ENCODE data around the gene TPO.
"Not testable (repeated sequence)": the region's sequence is repeated elsewhere in the genome, so short reads cannot be mapped to it uniquely, and the experiment has no call there.

TPO gene

GRCh38 chr2:1559589-1560175, 146.4 kb downstream of the TPO start:
- H3K27me3 ChIP-seq (ENCODE audit: control insufficient read depth in 1 of 2, insufficient read depth in 2 of 2, low read length in 2 of 2), result no peaks in the 10 kb centered on the region
- H3K4me1 ChIP-seq (ENCODE audit: control insufficient read depth in 1 of 2, insufficient read depth in 2 of 2, low read length in 2 of 2), result no peaks in the 10 kb centered on the region
- no peak overlapping the region for H3K9ac ChIP-seq (ENCODE audit: low read depth in 1 of 2, low read length in 2 of 2)
- H3K36me3 ChIP-seq (ENCODE audit: control insufficient read depth in 1 of 2, insufficient read depth in 2 of 2, low read length in 2 of 2), result no peaks in the 10 kb centered on the region
- H3K4me3 ChIP-seq (ENCODE audit: low read depth in 1 of 2, low read length in 2 of 2), result no peak overlapping the region
- H3K9me3 ChIP-seq (ENCODE audit: control insufficient read depth in 1 of 2, low read length in 2 of 2), result no peaks in the 10 kb centered on the region
- no peak overlapping the region for H3K27ac ChIP-seq (ENCODE audit: low read depth, low read length)

- no peaks in the 10 kb centered on the region for H3K36me3 ChIP-seq (ENCODE audit: control insufficient read depth in 1 of 2, insufficient read depth in 2 of 2, low read length in 2 of 2)
- H3K4me1 ChIP-seq (ENCODE audit: control insufficient read depth in 1 of 2, insufficient read depth in 2 of 2, low read length in 2 of 2), result no peaks in the 10 kb centered on the region
- no peak overlapping the region for H3K27ac ChIP-seq (ENCODE audit: low read depth, low read length)
- H3K9ac ChIP-seq (ENCODE audit: low read depth in 1 of 2, low read length in 2 of 2), result no peak overlapping the region
- H3K4me3 ChIP-seq (ENCODE audit: low read depth in 1 of 2, low read length in 2 of 2), result no peak overlapping the region
- H3K27me3 ChIP-seq (ENCODE audit: control insufficient read depth in 1 of 2, insufficient read depth in 2 of 2, low read length in 2 of 2), result no peaks in the 10 kb centered on the region
- peaks cover 0 to 2% of the 10 kb centered on the region in 2 donors for H3K9me3 ChIP-seq (ENCODE audit: control insufficient read depth in 1 of 2, low read length in 2 of 2)
These were observed 148.0 kb downstream of the TPO start for GRCh38 chr2:1561259-1561658.

GRCh38 chr2:1561811-1562421, 148.7 kb downstream of the TPO start:
- Histone ChIP-seq H3K27ac (ENCODE audit: low read depth, low read length) (no peak overlapping the region), H3K36me3 (ENCODE audit: control insufficient read depth in 1 of 2, insufficient read depth in 2 of 2, low read length in 2 of 2) (no peaks in the 10 kb centered on the region), H3K9ac (ENCODE audit: low read depth in 1 of 2, low read length in 2 of 2) (no peak overlapping the region), H3K27me3 (ENCODE audit: control insufficient read depth in 1 of 2, insufficient read depth in 2 of 2, low read length in 2 of 2) (no peaks in the 10 kb centered on the region), H3K4me1 (ENCODE audit: control insufficient read depth in 1 of 2, insufficient read depth in 2 of 2, low read length in 2 of 2) (no peaks in the 10 kb centered on the region), H3K4me3 (ENCODE audit: low read depth in 1 of 2, low read length in 2 of 2) (no peak overlapping the region), H3K9me3 (ENCODE audit: control insufficient read depth in 1 of 2, low read length in 2 of 2) (peaks cover 0 to 2% of the 10 kb centered on the region in 2 donors)

- H3K9me3 ChIP-seq (ENCODE audit: control insufficient read depth in 1 of 2, low read length in 2 of 2), result peaks cover 0 to 5% of the 10 kb centered on the region in 2 donors
- no peaks in the 10 kb centered on the region for H3K27me3 ChIP-seq (ENCODE audit: control insufficient read depth in 1 of 2, insufficient read depth in 2 of 2, low read length in 2 of 2)
- no peak overlapping the region for H3K9ac ChIP-seq (ENCODE audit: low read depth in 1 of 2, low read length in 2 of 2)
- no peaks in the 10 kb centered on the region for H3K36me3 ChIP-seq (ENCODE audit: control insufficient read depth in 1 of 2, insufficient read depth in 2 of 2, low read length in 2 of 2)
- H3K4me3 ChIP-seq (ENCODE audit: low read depth in 1 of 2, low read length in 2 of 2), result no peak overlapping the region
- H3K4me1 ChIP-seq (ENCODE audit: control insufficient read depth in 1 of 2, insufficient read depth in 2 of 2, low read length in 2 of 2), result no peaks in the 10 kb centered on the region
- H3K27ac ChIP-seq (ENCODE audit: low read depth, low read length), result no peak overlapping the region
These were observed 150.0 kb downstream of the TPO start for GRCh38 chr2:1563084-1563857.

GRCh38 chr2:1563943-1564891, 151.0 kb downstream of the TPO start:
- Histone ChIP-seq H3K4me3 (ENCODE audit: low read depth in 1 of 2, low read length in 2 of 2) (no peak overlapping the region), H3K27ac (ENCODE audit: low read depth, low read length) (no peak overlapping the region), H3K36me3 (ENCODE audit: control insufficient read depth in 1 of 2, insufficient read depth in 2 of 2, low read length in 2 of 2) (no peaks in the 10 kb centered on the region), H3K9me3 (ENCODE audit: control insufficient read depth in 1 of 2, low read length in 2 of 2) (peaks cover 0 to 5% of the 10 kb centered on the region in 2 donors), H3K4me1 (ENCODE audit: control insufficient read depth in 1 of 2, insufficient read depth in 2 of 2, low read length in 2 of 2) (no peaks in the 10 kb centered on the region), H3K9ac (ENCODE audit: low read depth in 1 of 2, low read length in 2 of 2) (no peak overlapping the region), H3K27me3 (ENCODE audit: control insufficient read depth in 1 of 2, insufficient read depth in 2 of 2, low read length in 2 of 2) (no peaks in the 10 kb centered on the region)

GRCh38 chr2:1567556-1568344, 154.5 kb downstream of the TPO start:
- H3K4me1 ChIP-seq (ENCODE audit: control insufficient read depth in 1 of 2, insufficient read depth in 2 of 2, low read length in 2 of 2), result no peaks in the 10 kb centered on the region
- H3K27me3 ChIP-seq (ENCODE audit: control insufficient read depth in 1 of 2, insufficient read depth in 2 of 2, low read length in 2 of 2), result no peaks in the 10 kb centered on the region
- no peak overlapping the region for H3K9ac ChIP-seq (ENCODE audit: low read depth in 1 of 2, low read length in 2 of 2)
- peaks cover 0 to 5% of the 10 kb centered on the region in 2 donors for H3K9me3 ChIP-seq (ENCODE audit: control insufficient read depth in 1 of 2, low read length in 2 of 2)
- H3K27ac ChIP-seq (ENCODE audit: low read depth, low read length), result no peak overlapping the region
- no peaks in the 10 kb centered on the region for H3K36me3 ChIP-seq (ENCODE audit: control insufficient read depth in 1 of 2, insufficient read depth in 2 of 2, low read length in 2 of 2)
- no peak overlapping the region for H3K4me3 ChIP-seq (ENCODE audit: low read depth in 1 of 2, low read length in 2 of 2)

GRCh38 chr2:1568345-1568668, 155.0 kb downstream of the TPO start:
- not testable (repeated sequence) for H3K27ac ChIP-seq (ENCODE audit: low read depth, low read length); H3K4me3 ChIP-seq (ENCODE audit: low read depth in 1 of 2, low read length in 2 of 2); H3K9me3 ChIP-seq (ENCODE audit: control insufficient read depth in 1 of 2, low read length in 2 of 2); H3K9ac ChIP-seq (ENCODE audit: low read depth in 1 of 2, low read length in 2 of 2); H3K4me1 ChIP-seq (ENCODE audit: control insufficient read depth in 1 of 2, insufficient read depth in 2 of 2, low read length in 2 of 2); H3K36me3 ChIP-seq (ENCODE audit: control insufficient read depth in 1 of 2, insufficient read depth in 2 of 2, low read length in 2 of 2); H3K27me3 ChIP-seq (ENCODE audit: control insufficient read depth in 1 of 2, insufficient read depth in 2 of 2, low read length in 2 of 2)

- H3K4me1 ChIP-seq (ENCODE audit: control insufficient read depth in 1 of 2, insufficient read depth in 2 of 2, low read length in 2 of 2), result no peaks in the 10 kb centered on the region
- H3K36me3 ChIP-seq (ENCODE audit: control insufficient read depth in 1 of 2, insufficient read depth in 2 of 2, low read length in 2 of 2), result no peaks in the 10 kb centered on the region
- H3K27ac ChIP-seq (ENCODE audit: low read depth, low read length), result no peak overlapping the region
- H3K9me3 ChIP-seq (ENCODE audit: control insufficient read depth in 1 of 2, low read length in 2 of 2), result peaks cover 0 to 5% of the 10 kb centered on the region in 2 donors
- H3K9ac ChIP-seq (ENCODE audit: low read depth in 1 of 2, low read length in 2 of 2), result no peak overlapping the region
- H3K27me3 ChIP-seq (ENCODE audit: control insufficient read depth in 1 of 2, insufficient read depth in 2 of 2, low read length in 2 of 2), result no peaks in the 10 kb centered on the region
- no peak overlapping the region for H3K4me3 ChIP-seq (ENCODE audit: low read depth in 1 of 2, low read length in 2 of 2)
These were observed 156.7 kb downstream of the TPO start for GRCh38 chr2:1569879-1570450.

Measured in duodenal mucosa (tissue), 2 donors.